Cardiac atrium fibroblast (primary cell): Measurements from ENCODE around the gene PSMA5. TPM values are rescaled to one million over a fixed set of nuclear protein-coding genes. Genes with fewer than 3 reads are reported as not detected.

Source experiments
- total RNA-seq: library from RNA; depleted of rRNA; stranded (reverse); fragments of >200 nt; gene quantifications from 2 replicates; pipeline ENCODE4 v1.2.3, GENCODE V29; 2015

The PSMA5 gene
- 34.7 and 41.5 TPM in 2 replicates for total RNA-seq

GRCh38 chr1:109426281-109427170, at the start of gene PSMA5:
Gene PSMA5 (minus strand): TSS chr1:109426448. CDS start chr1:109426330, 118 bp downstream.

GRCh38 chr1:109466452-109467300, 40.4 kb upstream of the PSMA5 start, which contains the start of gene SYPL2:
Gene SYPL2 (plus strand): TSS chr1:109466546. CDS start chr1:109466844, 298 bp downstream.

GRCh38 chr1:109397581-109398342, 28.5 kb downstream of the PSMA5 start, which contains the start of gene SORT1:
Gene SORT1 (minus strand): TSS chr1:109397918. CDS start chr1:109397892, 26 bp downstream.

Other genes with a start within 250 kb of the PSMA5 start
- gene SARS1, start 212.5 kb downstream of the PSMA5 start, total RNA-seq, result 204 and 220 TPM in 2 replicates
- gene CELSR2, start 176.9 kb downstream of the PSMA5 start, total RNA-seq, result 0.72 and 1.5 TPM in 2 replicates
- gene PSRC1, start 143.3 kb downstream of the PSMA5 start, total RNA-seq, result 13.9 and 18.4 TPM in 2 replicates
- gene MYBPHL, start 119.4 kb downstream of the PSMA5 start, total RNA-seq, result not detected in 2 replicates
- 2.3 and 10.0 TPM in 2 replicates for gene SORT1, start 28.5 kb downstream of the PSMA5 start, total RNA-seq
- gene SYPL2, start 40.1 kb upstream of the PSMA5 start, total RNA-seq, result under 0.01 TPM in 2 replicates
- 3.1 and 4.7 TPM in 2 replicates for gene ATXN7L2, start 57.5 kb upstream of the PSMA5 start, total RNA-seq
- gene CYB561D1, start 67.6 kb upstream of the PSMA5 start, total RNA-seq, result 6.5 and 7.8 TPM in 2 replicates
- gene AMIGO1, start 83.3 kb upstream of the PSMA5 start, total RNA-seq, result 0.36 and 1.6 TPM in 2 replicates
- not detected in 2 replicates for gene GPR61, start 113.4 kb upstream of the PSMA5 start, total RNA-seq
- gene GNAI3, start 122.2 kb upstream of the PSMA5 start, total RNA-seq, result 10.0 and 10.5 TPM in 2 replicates
- gene GNAT2, start 193.2 kb upstream of the PSMA5 start, total RNA-seq, result 9.0 TPM in 1 of 2 replicates, not detected in the other
- 74.8 and 93.0 TPM in 2 replicates for gene AMPD2, start 193.4 kb upstream of the PSMA5 start, total RNA-seq
- gene GSTM4, start 229.7 kb upstream of the PSMA5 start, total RNA-seq, result 16.4 and 21.2 TPM in 2 replicates
- gene GSTM2, start 241.6 kb upstream of the PSMA5 start, total RNA-seq, result 9.9 and 16.8 TPM in 2 replicates